Measurements from ENCODE around the gene JAKMIP1.

JAKMIP1 gene

GRCh38 chr4:6180841-6181631 lies 19.3 kb downstream of the JAKMIP1 start:
- no peak for DNase-seq (ENCODE audit: low spot score)

GRCh38 chr4:6179362-6179761 lies 21.0 kb downstream of the JAKMIP1 start:
- DNase-seq (ENCODE audit: low spot score) = no peak

- no peak for DNase-seq (ENCODE audit: low spot score)
Measured at GRCh38 chr4:6178757-6179156, 21.6 kb downstream of the JAKMIP1 start.

GRCh38 chr4:6177587-6178197 lies 22.7 kb downstream of the JAKMIP1 start:
- DNase-seq (ENCODE audit: low spot score) = no peak

GRCh38 chr4:6175426-6175825 lies 24.9 kb downstream of the JAKMIP1 start:
- no peak for DNase-seq (ENCODE audit: low spot score)

GRCh38 chr4:6172927-6173200 lies 27.5 kb downstream of the JAKMIP1 start:
- no peak for DNase-seq (ENCODE audit: low spot score)

GRCh38 chr4:6172093-6172926 lies 28.0 kb downstream of the JAKMIP1 start:
- DNase-seq (ENCODE audit: low spot score) = no peak

- DNase-seq (ENCODE audit: low spot score) = no peak
Measured at GRCh38 chr4:6169239-6169638, 31.1 kb downstream of the JAKMIP1 start.

GRCh38 chr4:6165766-6166165 lies 34.6 kb downstream of the JAKMIP1 start:
- no peak for DNase-seq (ENCODE audit: low spot score)

- no peak for DNase-seq (ENCODE audit: low spot score)
Measured at GRCh38 chr4:6162885-6163284, 37.5 kb downstream of the JAKMIP1 start.

GRCh38 chr4:6161921-6162464 lies 38.4 kb downstream of the JAKMIP1 start:
- DNase-seq (ENCODE audit: low spot score) = no peak

GRCh38 chr4:6160536-6160935 lies 39.8 kb downstream of the JAKMIP1 start:
- DNase-seq (ENCODE audit: low spot score) = no peak

GRCh38 chr4:6157926-6158325 lies 42.4 kb downstream of the JAKMIP1 start:
- no peak for DNase-seq (ENCODE audit: low spot score)

- DNase-seq (ENCODE audit: low spot score) = no peak
Measured at GRCh38 chr4:6155996-6156750, 44.2 kb downstream of the JAKMIP1 start.

- DNase-seq (ENCODE audit: low spot score) = no peak
Measured at GRCh38 chr4:6154875-6155274, 45.5 kb downstream of the JAKMIP1 start.

- no peak for DNase-seq (ENCODE audit: low spot score)
Measured at GRCh38 chr4:6153874-6154273, 46.5 kb downstream of the JAKMIP1 start.

GRCh38 chr4:6152869-6153705 lies 47.3 kb downstream of the JAKMIP1 start:
- DNase-seq (ENCODE audit: low spot score) = no peak

GRCh38 chr4:6150046-6150735 lies 50.2 kb downstream of the JAKMIP1 start:
- DNase-seq (ENCODE audit: low spot score) = no peak

- DNase-seq (ENCODE audit: low spot score) = no peak
Measured at GRCh38 chr4:6148506-6149205, 51.7 kb downstream of the JAKMIP1 start.

GRCh38 chr4:6147441-6147840 lies 52.9 kb downstream of the JAKMIP1 start:
- DNase-seq (ENCODE audit: low spot score) = no peak

Measured in Ammon's horn (tissue), 1 donor.